NCI-H1048 (cell line): ENCODE results near the gene ING5.
"Not testable (repeated sequence)": the region's sequence is repeated elsewhere in the genome, so short reads cannot be mapped to it uniquely, and the experiment has no call there.

Experiments
- DNase-seq: peaks from one replicate; lab custom pipeline; 2025; lab: John Stamatoyannopoulos, UW

The ING5 gene

GRCh38 chr2:241706537-241706936 is 4.7 kb downstream of the ING5 start:
- DNase-seq: no peak

- no peak for DNase-seq
Measured at GRCh38 chr2:241708879-241709278, 7.0 kb downstream of the ING5 start.

- DNase-seq: no peak
Measured at GRCh38 chr2:241719093-241719492, 17.3 kb downstream of the ING5 start.

GRCh38 chr2:241720099-241720498 is 18.3 kb downstream of the ING5 start:
- DNase-seq: no peak

GRCh38 chr2:241720560-241720959 is 18.7 kb downstream of the ING5 start:
- DNase-seq: no peak

- DNase-seq: no peak
Measured at GRCh38 chr2:241721852-241722251, 20.0 kb downstream of the ING5 start.

GRCh38 chr2:241722896-241723454 is 21.1 kb downstream of the ING5 start:
- DNase-seq: no peak

GRCh38 chr2:241724259-241724974 is 22.6 kb downstream of the ING5 start:
- DNase-seq: no peak

GRCh38 chr2:241724975-241725870 is 23.4 kb downstream of the ING5 start:
- DNase-seq: no peak

GRCh38 chr2:241726459-241726858 is 24.6 kb downstream of the ING5 start:
- no peak for DNase-seq

- DNase-seq: no peak
Measured at GRCh38 chr2:241728000-241728399, 26.2 kb downstream of the ING5 start.

GRCh38 chr2:241728627-241729026 is 26.8 kb downstream of the ING5 start:
- no peak for DNase-seq

- DNase-seq: no peak
Measured at GRCh38 chr2:241729868-241730267, 28.0 kb downstream of the ING5 start.

- no peak for DNase-seq
Measured at GRCh38 chr2:241730671-241731293, 28.9 kb downstream of the ING5 start.

GRCh38 chr2:241732513-241733186 is 30.8 kb downstream of the ING5 start:
- DNase-seq: not testable (repeated sequence)

- no peak for DNase-seq
Measured at GRCh38 chr2:241733391-241734207, 31.8 kb downstream of the ING5 start.

- no peak for DNase-seq
Measured at GRCh38 chr2:241734208-241734466, 32.3 kb downstream of the ING5 start.

- peak; percentile 67 for DNase-seq
Measured at GRCh38 chr2:241734467-241735208, 32.8 kb downstream of the ING5 start, which contains the start of gene D2HGDH. TSS of gene D2HGDH (plus strand) at chr2:241734630. CDS start at chr2:241735225, 595 bp downstream.

- no peak for DNase-seq
Measured at GRCh38 chr2:241736111-241736510, 34.3 kb downstream of the ING5 start.

- DNase-seq: no peak
Measured at GRCh38 chr2:241738040-241738686, 36.3 kb downstream of the ING5 start.
